Measurements from ENCODE around the gene CTNND1. TPM values are rescaled to one million over a fixed set of nuclear protein-coding genes. Genes with fewer than 3 reads are reported as not detected.

CTNND1 gene
- total and polyA plus RNA-seq, 2 of the 4 experiments (the other 2 are of a cell fraction) = 88.5 to 229 TPM

DNA sequence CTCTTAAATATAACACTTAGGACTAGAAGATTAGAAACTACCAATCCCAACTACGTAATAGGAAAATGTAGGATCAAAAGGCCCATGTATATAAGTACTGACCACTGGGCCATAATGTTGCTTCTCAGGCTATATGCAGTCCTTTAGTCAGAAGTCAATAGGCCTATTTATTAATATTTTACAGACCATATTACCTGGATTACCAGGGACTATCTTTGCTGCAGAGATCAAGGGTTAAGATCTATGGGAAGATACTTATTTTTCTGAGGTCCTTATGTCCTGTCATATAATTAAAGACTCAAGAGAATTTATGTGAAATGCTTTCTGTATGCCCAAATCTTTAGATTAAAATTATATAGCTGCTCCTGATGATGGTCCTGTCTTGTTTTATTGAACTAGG lies 57.2 kb downstream of the CTNND1 start:
- POLR2A ChIA-PET (ENCODE audit: unreplicated experiment) = no interaction called here
- H2AK5ac ChIP-seq (ENCODE audit: low read depth, low read length) = no peak overlapping the region

More for the DNA sequence above, 57.2 kb downstream of the CTNND1 start:
- Histone ChIP-seq H2BK120ac (ENCODE audit: low read depth, low read length) (no peak overlapping the region), H3K27me3 (ENCODE audit: control insufficient read depth, insufficient read depth, low read length) (no peaks in the 10 kb centered on the region), H3K36me3 (ENCODE audit: control insufficient read depth, insufficient read depth, low read length) (peaks cover 39% of the 10 kb centered on the region), H3K9ac (ENCODE audit: low read depth, low read length) (no peak overlapping the region), H3K4me3 (ENCODE audit: insufficient read depth, low read depth, low read length) (no peak overlapping the region), H3K9me1 (ENCODE audit: insufficient read depth, low read length) (no peaks in the 10 kb centered on the region; the same call in 1 of the 2 replicates), H3K9me3 (ENCODE audit: control insufficient read depth, insufficient read depth, low read length) (no peaks in the 10 kb centered on the region), H2AK9ac (replicated peaks; ENCODE audit: low read depth, low read length, poor library complexity) (no peak overlapping the region), H4K91ac (ENCODE audit: insufficient read depth, low read depth, low read length) (no peak overlapping the region), H3K79me1 (ENCODE audit: low read depth in 1 of 2, low read length in 2 of 2) (peaks cover 4 to 9% of the 10 kb centered on the region in 2 experiments; a peak in 1 of 4 replicates), H2BK20ac (ENCODE audit: low read depth, low read length) (no peak overlapping the region), H4K5ac (ENCODE audit: low read depth, low read length) (no peak overlapping the region), H3K14ac (replicated peaks; ENCODE audit: low read depth, low read length) (no peak overlapping the region), H3K4me2 (ENCODE audit: low read depth, low read length) (no peak overlapping the region), H2AFZ (replicated peaks; ENCODE audit: low read length, poor library complexity) (no peak overlapping the region), H3K18ac (ENCODE audit: low read depth, low read length) (no peak overlapping the region), H3K56ac (ENCODE audit: extremely low read depth, insufficient read depth, low read length) (no peak overlapping the region), H2BK5ac (ENCODE audit: low read depth, low read length, poor library complexity, severe bottlenecking) (peak overlapping the region; percentile 20), H3K4ac (ENCODE audit: low read depth, low read length) (no peak overlapping the region), H4K8ac (ENCODE audit: low read depth in 2 of 2, low read length in 2 of 2) (no peak overlapping the region), H2BK15ac (ENCODE audit: low read depth, low read length) (no peak overlapping the region), H4K20me1 (ENCODE audit: insufficient read depth, low read length) (no peaks in the 10 kb centered on the region), H3K23ac (ENCODE audit: low read depth, low read length) (no peak overlapping the region), H3K4me1 (ENCODE audit: control insufficient read depth, insufficient read depth, low read length) (peaks cover 2% of the 10 kb centered on the region; the same call in 1 of the 2 replicates), H3K27ac (ENCODE audit: insufficient read depth, low read length) (no peak overlapping the region)
- no TSS peak for BruUV-seq (replicated peaks)
- ATAC-seq (ENCODE audit: low read depth) = no peak
- TF ChIP-seq USF2 (IDR thresholded peaks at IDR 0.05; ENCODE audit: low read depth, low read length) (no peak), RFX5 (IDR thresholded peaks at IDR 0.05; ENCODE audit: low read depth, low read length) (no peak), MAZ (IDR thresholded peaks at IDR 0.05; ENCODE audit: borderline replicate concordance, low read depth, low read length) (no peak), CTCF (conservative IDR thresholded peaks at IDR 0.05; ENCODE audit: low read depth, low read length) (no peak), RCOR1 (IDR thresholded peaks at IDR 0.05; ENCODE audit: insufficient replicate concordance, low read length) (no peak), NFE2L2 (IDR thresholded peaks at IDR 0.05; ENCODE audit: low read depth, low read length) (no peak), CHD1 (IDR thresholded peaks at IDR 0.05; ENCODE audit: low read depth, low read length) (no peak)
- in situ Hi-C loops (cut with MboI; ENCODE audit: low sequenced_read_pairs) = loop anchor here (10.0 kb wide), 1 partner anchor 696 kb away; no protein-coding TSS in a partner anchor
- DNase-seq = no peak
- dilution Hi-C loops (cut with HindIII; ENCODE audit: low sequenced_read_pairs, unreplicated experiment) = no loop called here
- CTCF ChIA-PET = interaction anchor here (0.5 kb wide), 1 partner anchor 758 kb away, joined by 5 read pairs; no protein-coding TSS in a partner anchor
- WGBS, 2 experiments (ENCODE audit: extremely low coverage in 2 of 2, insufficient read length in 1 of 2) = no CpG with 5 or more reads among the region's 1 CpG
- intact Hi-C loops (cut with micrococcal nuclease) = loop anchor here (5.0 kb wide), 1 partner anchor 468 kb away; no protein-coding TSS in a partner anchor

All from IMR-90 (cell line).